Activated T-cell treated with anti-CD3 and anti-CD28 coated beads for 1 hour (primary cell): ENCODE results near the gene RBM7.

Experiments used
- DNase-seq: peaks from one replicate; pipeline ENCODE4 v3.0.0-alpha.2; 2020; ENCODE audit warnings: low read depth

RBM7 gene

GRCh38 chr11:114396916-114397315, 3.5 kb upstream of the RBM7 start:
- DNase-seq = no peak

DNA sequence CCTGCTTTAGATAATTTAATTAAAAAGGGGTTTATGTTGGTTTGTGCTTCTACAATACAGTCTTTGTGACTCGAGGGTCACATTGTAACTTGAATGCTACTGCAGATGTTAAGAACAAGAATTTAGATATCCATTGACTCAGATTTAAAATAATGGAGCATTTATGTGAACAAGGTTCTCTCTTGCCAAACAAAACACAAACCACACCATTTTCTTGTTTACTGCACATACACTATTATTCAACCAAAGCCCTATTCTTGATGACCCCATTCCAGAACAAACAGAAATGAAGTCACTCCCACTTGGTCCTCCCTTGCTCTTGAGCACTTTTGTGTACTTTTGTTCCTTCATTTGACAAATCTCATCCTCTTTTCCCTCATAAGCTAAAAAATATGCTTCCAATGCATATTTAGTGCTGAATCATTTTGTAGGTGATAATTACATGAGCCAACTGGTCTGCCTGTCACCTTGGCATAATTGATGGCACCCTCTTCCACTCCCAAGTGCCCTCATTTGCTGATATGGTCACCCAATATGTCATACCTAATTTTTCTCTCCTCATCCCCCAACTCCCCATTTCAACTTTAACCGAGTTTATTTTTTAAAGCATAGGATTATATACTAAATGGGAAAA, 3.0 kb upstream of the RBM7 start:
- no peak for DNase-seq

- no peak for DNase-seq
Observed at GRCh38 chr11:114398303-114398920, 2.1 kb upstream of the RBM7 start.

DNA sequence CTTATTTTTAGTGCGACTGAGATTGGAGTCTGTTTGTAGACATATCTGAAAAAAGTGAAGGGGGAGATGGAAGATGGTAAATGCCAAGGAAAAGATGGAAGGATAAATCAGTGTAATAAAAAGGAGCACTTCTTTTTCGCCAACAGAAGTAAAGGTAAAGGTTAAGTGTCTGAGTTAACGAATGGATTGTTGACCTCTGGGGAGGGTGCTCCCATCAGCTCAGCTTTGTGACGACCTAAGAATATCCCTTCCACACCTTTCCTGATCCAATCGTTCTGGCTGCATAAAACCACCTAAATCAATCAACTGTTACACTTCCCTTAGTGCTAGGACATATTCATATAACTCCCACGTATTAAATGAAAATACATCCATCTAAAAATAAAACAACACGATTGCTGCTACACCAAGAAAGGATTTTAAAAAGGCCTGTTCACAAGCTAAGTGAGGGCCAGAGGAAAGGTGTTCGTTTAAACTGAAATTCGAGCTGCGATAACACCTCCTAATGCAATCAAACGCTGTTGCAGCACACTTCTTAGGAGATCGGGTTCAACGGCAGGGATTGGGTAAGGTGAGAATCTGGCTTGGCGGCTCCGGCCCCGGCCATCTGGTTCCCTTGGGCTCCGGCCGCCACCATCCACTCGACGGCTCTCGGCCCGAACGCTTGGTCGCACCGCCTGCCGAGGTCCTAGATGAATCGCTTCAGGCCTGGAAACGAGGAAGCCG, 813 bp upstream of the RBM7 start:
- no peak for DNase-seq

DNA sequence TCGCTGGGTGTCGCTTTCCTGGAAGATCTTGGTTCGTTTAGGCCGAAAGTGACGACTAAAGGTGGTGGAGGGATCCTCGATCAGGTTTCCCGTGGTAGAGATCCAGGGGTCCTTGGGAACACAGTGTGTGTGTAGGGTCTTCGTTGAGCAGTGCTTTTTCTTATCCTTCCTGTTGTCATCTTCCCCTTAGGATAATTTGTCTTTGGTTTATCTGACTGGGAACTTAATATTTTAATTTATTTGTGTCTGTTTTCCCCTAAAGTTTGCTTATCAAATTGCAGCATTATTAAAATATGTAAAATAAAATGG, 403 bp downstream of the RBM7 start:
- DNase-seq = no peak

- DNase-seq = no peak
Observed at GRCh38 chr11:114401311-114401710, 845 bp downstream of the RBM7 start.

GRCh38 chr11:114412946-114413345, 12.5 kb downstream of the RBM7 start:
- no peak for DNase-seq

- DNase-seq = no peak
Observed at GRCh38 chr11:114413958-114414357, 13.5 kb downstream of the RBM7 start.

DNA sequence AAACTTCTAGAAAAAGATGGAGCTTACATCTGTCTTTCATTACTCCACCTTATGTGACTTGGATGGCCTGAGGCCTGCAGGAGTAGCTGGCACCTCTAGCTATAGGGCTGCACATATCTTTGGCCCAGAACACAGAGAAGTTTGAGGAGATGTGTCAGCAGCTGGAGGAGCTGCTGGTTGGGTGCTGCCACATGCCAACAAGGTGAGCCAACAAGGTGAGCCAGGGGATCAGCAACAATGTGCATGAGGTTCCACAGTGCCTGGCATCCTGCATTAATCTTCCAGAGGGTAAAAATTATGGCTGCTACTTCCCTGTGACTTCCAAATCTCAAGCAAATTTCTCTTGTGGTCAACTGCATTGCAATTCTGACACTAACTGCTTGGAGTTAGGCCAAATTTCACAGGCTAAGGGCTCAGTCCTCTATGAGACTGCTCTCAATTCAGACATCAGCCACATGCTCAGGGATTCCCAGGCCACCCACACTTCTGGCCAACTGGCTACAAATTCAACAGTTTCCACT, 16.0 kb downstream of the RBM7 start:
- DNase-seq = no peak

GRCh38 chr11:114426280-114426679, 25.8 kb downstream of the RBM7 start:
- no peak for DNase-seq

DNA sequence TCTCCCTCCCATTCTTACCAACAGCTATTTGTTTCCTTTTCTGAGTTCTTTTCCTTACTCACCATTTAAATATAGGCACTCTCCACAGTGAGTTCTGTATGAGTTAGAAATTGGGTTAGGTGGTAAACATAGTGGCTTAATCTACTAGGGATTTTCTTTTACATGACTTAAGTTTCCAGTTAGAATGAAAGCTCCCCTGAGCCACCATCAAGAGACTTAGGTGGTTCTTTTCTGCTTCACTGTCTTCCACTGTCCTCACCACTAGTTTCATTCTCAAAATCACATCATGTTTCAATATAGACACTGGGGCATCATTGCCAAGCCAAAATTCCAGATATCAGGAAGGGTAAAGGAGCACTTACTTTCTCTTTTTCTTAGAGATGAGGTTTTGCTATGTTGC, 29.8 kb downstream of the RBM7 start:
- DNase-seq = no peak

GRCh38 chr11:114432893-114433292, 32.4 kb downstream of the RBM7 start:
- no peak for DNase-seq

DNA sequence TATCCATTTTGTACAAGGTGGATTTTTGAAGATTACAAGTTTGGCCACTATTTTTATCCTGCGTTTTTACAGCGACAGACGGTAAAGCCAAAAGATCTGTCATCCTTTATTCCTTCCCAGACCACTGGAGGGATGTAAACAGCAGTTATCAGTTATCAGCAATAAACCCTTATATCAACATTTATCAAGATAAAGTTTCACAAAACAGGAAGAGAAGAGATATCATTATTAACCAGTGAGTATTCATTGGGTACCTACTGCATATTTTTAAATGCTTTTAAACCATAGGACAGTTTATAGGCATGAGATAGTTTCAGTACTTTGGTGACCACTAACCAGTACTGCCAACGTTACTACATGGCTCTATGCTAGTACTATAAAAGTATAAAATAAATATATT, 32.9 kb downstream of the RBM7 start:
- DNase-seq = no peak

DNA sequence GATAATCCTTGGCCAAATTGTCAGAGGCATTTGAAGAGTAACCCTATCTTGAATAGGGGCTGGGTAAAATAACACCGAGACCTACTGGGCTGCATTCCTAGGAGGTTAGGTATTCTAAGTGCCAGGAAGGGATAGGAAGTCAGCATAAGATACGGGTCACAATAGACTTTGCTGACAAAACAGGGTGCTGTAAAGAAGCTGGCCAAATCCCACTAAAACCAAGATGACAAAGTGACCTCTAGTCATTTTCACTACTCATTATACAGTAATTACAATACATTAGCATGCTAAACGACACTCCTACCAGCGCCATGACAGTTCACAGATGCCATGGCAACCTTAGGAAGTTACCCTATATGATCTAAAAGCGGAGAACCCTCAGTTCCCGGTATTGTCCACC, 37.8 kb downstream of the RBM7 start:
- no peak for DNase-seq

- peak; percentile 93 for DNase-seq
Observed at GRCh38 chr11:114439229-114440120, 39.0 kb downstream of the RBM7 start, which contains the start of gene REXO2. Gene REXO2, plus strand, starts transcription at chr11:114439467. Its CDS starts 62 bp downstream, at chr11:114439529.

- DNase-seq = no peak
Observed at GRCh38 chr11:114440121-114440860, 39.8 kb downstream of the RBM7 start.

DNA sequence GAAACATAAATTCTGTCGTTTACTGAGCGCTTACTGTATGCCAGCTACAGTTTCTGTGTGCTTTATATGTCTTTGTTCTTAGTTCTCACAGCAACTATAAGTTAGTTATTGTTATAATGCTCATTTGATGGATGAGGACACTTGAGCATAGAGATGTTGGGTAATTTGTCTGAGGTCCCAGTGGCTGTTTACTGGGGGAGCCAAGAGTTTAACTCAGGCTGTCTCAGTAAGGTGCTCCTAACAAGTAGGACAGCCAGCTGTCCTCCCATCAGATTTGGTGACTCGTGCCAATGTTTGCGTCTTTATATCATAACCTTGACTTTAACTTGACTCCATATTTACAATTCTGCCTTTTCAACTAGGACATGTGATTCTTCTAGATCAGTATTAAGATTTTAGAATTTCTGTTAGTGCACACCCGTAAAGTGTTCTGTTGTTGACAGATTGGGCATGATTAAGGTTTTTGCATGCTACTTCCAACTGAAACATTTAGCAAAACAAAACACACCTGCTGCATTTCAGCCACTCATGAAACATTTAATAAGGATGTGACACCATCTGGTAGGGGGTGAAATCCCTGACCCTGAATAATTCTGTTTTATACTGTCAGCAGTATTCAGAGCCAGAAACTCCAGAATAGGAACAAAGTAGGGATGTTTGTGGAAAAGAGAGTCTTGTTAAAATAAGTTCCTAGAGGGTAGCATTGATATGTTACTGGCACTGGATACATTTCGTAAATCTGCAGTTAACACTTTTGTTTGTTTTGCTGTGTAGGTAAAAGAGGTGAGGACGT, 40.7 kb downstream of the RBM7 start:
- DNase-seq = no peak

- DNase-seq = no peak
Observed at GRCh38 chr11:114441921-114442320, 41.5 kb downstream of the RBM7 start.

GRCh38 chr11:114442536-114442935, 42.1 kb downstream of the RBM7 start:
- no peak for DNase-seq

DNA sequence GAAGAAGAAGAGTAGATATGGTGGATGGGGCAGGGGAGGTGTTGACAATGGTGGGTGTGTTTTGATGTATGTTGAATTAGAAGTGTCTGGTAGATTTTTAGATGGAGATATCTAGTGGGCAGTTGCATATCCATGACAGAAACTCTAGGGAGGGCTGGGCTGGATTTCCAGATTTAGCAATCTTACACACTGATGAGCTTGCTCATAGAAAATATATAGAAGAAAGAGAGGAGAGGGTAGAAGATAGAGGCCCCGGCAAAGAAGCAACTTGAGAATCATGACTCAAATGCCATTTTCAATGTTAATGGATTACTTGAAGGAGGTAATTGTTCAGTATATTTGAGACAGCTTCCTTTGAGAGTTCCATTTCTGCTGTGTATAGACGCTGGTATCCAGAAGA, 47.0 kb downstream of the RBM7 start:
- DNase-seq = no peak

GRCh38 chr11:114447892-114448291, 47.4 kb downstream of the RBM7 start:
- DNase-seq = no peak
